ES-I3 (cell line): Measurements from ENCODE around the gene RNASE11.

Experiments
- H3K36me3 ChIP-seq: 2 replicates; pipeline ENCODE4 v1.6.1; 2013; ENCODE audit warnings: mild to moderate bottlenecking, low read length, control low read depth, moderate library complexity; ENCODE audit not compliant: insufficient read depth
- H3K4me1 ChIP-seq: 2 replicates; pipeline ENCODE4 v1.6.1; 2013; ENCODE audit warnings: mild to moderate bottlenecking, control low read depth, low read length; ENCODE audit not compliant: insufficient read depth
- H3K9ac ChIP-seq: 2 replicates; pipeline ENCODE4 v1.6.1; 2013; ENCODE audit warnings: low read depth, mild to moderate bottlenecking, low read length, moderate library complexity
- H3K9me3 ChIP-seq: 2 replicates; pipeline ENCODE4 v1.6.1; 2013; ENCODE audit warnings: mild to moderate bottlenecking, low read length, moderate library complexity; ENCODE audit not compliant: control insufficient read depth, insufficient read depth

RNASE11 gene

GRCh38 chr14:20587489-20588154 lies at the start of gene RNASE11:
Gene RNASE11, minus strand, starts transcription at chr14:20588001.
- peaks cover 15% of the 10 kb centered on the region; the same call in 1 of the 2 replicates for H3K4me1 ChIP-seq
- H3K9ac ChIP-seq, result no peak within 1 kb of the TSS
- H3K9me3 ChIP-seq, result no peaks in the 10 kb centered on the region
- H3K36me3 ChIP-seq, result no peaks in the 10 kb centered on the region

- Histone ChIP-seq H3K9me3 (no peaks in the 10 kb centered on the region), H3K4me1 (peaks cover 5% of the 10 kb centered on the region; the same call in 1 of the 2 replicates), H3K36me3 (no peaks in the 10 kb centered on the region), H3K9ac (peak overlapping the region; percentile 85; the same call in 1 of the 2 replicates)
Observed at GRCh38 chr14:20632831-20633691, 45.3 kb upstream of the RNASE11 start.

DNA sequence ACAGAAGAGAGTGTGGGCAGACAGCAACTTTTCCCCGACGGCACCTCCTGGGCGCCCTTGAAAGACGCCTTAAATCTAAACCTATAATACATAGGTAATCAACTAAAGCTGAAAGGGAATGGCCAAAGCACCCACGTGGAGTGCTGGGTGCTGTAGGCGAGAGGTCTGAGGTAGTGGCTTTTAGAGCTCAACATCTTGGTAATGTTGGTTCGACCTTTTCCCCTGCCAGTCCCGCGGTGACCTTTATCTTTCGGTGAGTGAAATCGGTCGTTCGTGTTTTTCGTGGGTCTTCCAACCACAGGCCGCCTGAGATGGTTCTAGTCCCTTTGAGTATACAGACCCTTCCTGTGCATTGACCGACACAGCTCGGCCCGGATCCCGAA lies 44.6 kb upstream of the RNASE11 start:
- Histone ChIP-seq H3K4me1 (peaks cover 5% of the 10 kb centered on the region; the same call in 1 of the 2 replicates), H3K9ac (peak overlapping the region; percentile 85; the same call in 1 of the 2 replicates), H3K9me3 (no peaks in the 10 kb centered on the region), H3K36me3 (no peaks in the 10 kb centered on the region)

DNA sequence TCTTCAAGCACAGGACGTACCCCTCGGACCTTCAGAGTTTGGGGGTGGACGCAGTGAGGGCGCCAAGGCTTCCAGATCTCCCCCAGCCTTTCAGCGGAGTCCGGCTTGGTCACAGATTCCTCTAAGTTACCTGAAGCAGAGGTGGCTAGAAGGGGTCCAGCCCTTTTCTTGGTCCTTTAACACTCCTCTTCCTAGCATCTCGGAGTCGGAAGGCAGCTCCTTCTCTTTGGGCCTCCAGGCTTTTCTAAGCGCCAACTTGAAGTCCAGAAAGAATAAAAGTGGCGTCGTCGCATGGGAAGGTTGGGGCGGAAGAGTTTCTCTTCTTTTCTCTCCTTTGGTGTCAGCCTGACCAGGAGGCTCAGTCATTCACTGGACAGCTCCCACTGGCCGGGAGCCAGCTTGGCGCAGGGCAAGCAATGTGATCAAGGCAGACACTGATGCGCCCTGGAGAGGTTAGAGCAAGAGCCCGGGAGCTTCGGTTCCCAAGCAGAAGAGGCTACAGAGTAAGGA lies 44.1 kb upstream of the RNASE11 start:
- Histone ChIP-seq H3K9me3 (no peaks in the 10 kb centered on the region), H3K36me3 (no peaks in the 10 kb centered on the region), H3K4me1 (peaks cover 5% of the 10 kb centered on the region; the same call in 1 of the 2 replicates), H3K9ac (peak overlapping the region; percentile 85; the same call in 1 of the 2 replicates)

DNA sequence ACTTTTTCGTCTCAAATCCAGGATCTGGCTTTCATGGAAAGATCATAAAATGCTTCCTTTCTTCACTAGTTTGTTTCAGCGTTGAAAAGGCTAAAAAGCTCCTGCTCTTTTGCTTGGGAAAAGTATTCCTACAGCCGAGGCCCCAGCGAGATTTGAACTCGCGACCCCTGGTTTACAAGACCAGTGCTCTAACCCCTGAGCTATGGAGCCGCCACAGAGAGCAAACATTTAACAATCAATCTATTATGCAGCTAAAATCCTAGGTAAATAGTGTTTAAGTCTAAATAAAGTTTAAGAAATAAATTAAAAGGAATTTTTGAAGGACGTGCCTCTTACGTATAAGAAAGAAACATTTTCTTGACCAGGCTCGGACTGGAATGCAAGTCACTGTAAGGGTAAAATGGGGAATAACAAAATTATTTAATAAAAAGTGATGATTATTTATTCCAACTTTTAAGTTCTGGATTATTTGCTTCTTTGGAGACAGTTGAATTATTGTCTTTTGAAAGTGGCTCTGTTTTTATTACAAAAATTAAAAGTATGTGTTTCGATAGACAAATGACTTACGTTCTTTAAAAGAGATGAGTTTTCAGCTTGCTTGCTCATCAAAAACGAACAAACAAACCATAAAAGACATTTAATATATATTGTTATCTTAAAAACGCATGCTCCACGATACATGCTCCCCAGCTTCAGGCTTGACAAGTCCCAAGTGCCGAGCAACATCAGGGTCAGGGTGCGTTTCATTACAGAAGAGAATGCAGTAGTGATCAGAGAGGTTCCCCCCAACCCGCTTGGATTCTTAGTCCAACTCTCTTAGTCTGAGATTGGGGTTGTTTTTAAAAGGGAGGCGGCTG lies 43.5 kb upstream of the RNASE11 start:
- H3K9me3 ChIP-seq, result no peaks in the 10 kb centered on the region
- H3K9ac ChIP-seq, result peak overlapping the region; percentile 85
- H3K36me3 ChIP-seq, result no peaks in the 10 kb centered on the region
- H3K4me1 ChIP-seq, result peaks cover 5% of the 10 kb centered on the region; the same call in 1 of the 2 replicates

- Histone ChIP-seq H3K36me3 (no peaks in the 10 kb centered on the region), H3K4me1 (peaks cover 5% of the 10 kb centered on the region; the same call in 1 of the 2 replicates), H3K9me3 (no peaks in the 10 kb centered on the region), H3K9ac (peak overlapping the region; percentile 85)
Observed at GRCh38 chr14:20630340-20631022, 42.7 kb upstream of the RNASE11 start.

GRCh38 chr14:20628063-20628854 lies 40.5 kb upstream of the RNASE11 start:
- Histone ChIP-seq H3K9me3 (no peaks in the 10 kb centered on the region), H3K9ac (peak overlapping the region; percentile 45; the same call in 1 of the 2 replicates), H3K4me1 (peaks cover 5% of the 10 kb centered on the region; the same call in 1 of the 2 replicates), H3K36me3 (no peaks in the 10 kb centered on the region)

- peak overlapping the region; percentile 77; the same call in 1 of the 2 replicates for H3K9ac ChIP-seq
- H3K4me1 ChIP-seq, result peaks cover 5% of the 10 kb centered on the region; the same call in 1 of the 2 replicates
- no peaks in the 10 kb centered on the region for H3K9me3 ChIP-seq
- no peaks in the 10 kb centered on the region for H3K36me3 ChIP-seq
Observed at GRCh38 chr14:20627346-20628027, 39.7 kb upstream of the RNASE11 start.

GRCh38 chr14:20626274-20626673 lies 38.5 kb upstream of the RNASE11 start:
- no peaks in the 10 kb centered on the region for H3K36me3 ChIP-seq
- peak overlapping the region; percentile 77; the same call in 1 of the 2 replicates for H3K9ac ChIP-seq
- peaks cover 5% of the 10 kb centered on the region; the same call in 1 of the 2 replicates for H3K4me1 ChIP-seq
- H3K9me3 ChIP-seq, result no peaks in the 10 kb centered on the region

DNA sequence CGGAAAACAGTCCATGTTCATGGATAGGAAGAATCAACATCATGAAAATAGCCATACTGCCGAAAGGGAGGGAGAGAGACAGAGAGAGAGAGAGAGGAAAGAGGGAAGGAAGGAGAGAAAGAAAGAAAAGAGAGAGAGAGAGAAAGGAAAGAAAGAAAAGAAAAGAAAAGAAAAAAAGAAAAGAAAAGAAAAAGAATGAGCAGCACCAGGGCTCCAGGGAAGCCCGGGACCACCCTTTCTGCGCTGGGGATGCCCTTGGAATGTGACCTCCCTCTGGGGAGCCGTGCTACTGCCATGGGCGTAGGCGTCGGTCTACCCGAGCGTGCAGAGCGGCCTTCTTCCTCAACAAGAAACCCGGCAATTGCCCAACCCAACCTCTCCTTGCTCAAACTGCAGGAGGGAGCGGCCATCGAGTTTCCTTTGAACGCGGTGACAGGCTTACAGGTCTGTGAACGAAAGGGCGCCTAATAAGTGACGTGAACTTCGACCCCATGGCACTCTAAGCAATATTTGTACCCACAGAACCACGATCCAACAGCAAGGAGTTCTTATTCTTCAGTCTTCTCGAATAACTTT lies 36.8 kb upstream of the RNASE11 start:
- Histone ChIP-seq H3K9ac (peak overlapping the region; percentile 77), H3K4me1 (peaks cover 5% of the 10 kb centered on the region; the same call in 1 of the 2 replicates), H3K9me3 (no peaks in the 10 kb centered on the region), H3K36me3 (no peaks in the 10 kb centered on the region)

- Histone ChIP-seq H3K9me3 (no peaks in the 10 kb centered on the region), H3K36me3 (no peaks in the 10 kb centered on the region), H3K9ac (peak overlapping the region; percentile 77; the same call in 1 of the 2 replicates), H3K4me1 (peaks cover 5% of the 10 kb centered on the region; the same call in 1 of the 2 replicates)
Observed at GRCh38 chr14:20623798-20624197, 36.0 kb upstream of the RNASE11 start.

GRCh38 chr14:20622816-20623291 lies 35.1 kb upstream of the RNASE11 start:
- Histone ChIP-seq H3K36me3 (no peaks in the 10 kb centered on the region), H3K4me1 (no peaks in the 10 kb centered on the region), H3K9ac (peak overlapping the region; percentile 77; the same call in 1 of the 2 replicates), H3K9me3 (no peaks in the 10 kb centered on the region)
